Measurements from ENCODE around the gene MYL5. TPM values are rescaled to one million over a fixed set of nuclear protein-coding genes. Genes with fewer than 3 reads are reported as not detected.

The MYL5 gene
- total RNA-seq, 4 donors from 2014 or later, result 16.0 to 37.7 (median 20.1) TPM

DNA sequence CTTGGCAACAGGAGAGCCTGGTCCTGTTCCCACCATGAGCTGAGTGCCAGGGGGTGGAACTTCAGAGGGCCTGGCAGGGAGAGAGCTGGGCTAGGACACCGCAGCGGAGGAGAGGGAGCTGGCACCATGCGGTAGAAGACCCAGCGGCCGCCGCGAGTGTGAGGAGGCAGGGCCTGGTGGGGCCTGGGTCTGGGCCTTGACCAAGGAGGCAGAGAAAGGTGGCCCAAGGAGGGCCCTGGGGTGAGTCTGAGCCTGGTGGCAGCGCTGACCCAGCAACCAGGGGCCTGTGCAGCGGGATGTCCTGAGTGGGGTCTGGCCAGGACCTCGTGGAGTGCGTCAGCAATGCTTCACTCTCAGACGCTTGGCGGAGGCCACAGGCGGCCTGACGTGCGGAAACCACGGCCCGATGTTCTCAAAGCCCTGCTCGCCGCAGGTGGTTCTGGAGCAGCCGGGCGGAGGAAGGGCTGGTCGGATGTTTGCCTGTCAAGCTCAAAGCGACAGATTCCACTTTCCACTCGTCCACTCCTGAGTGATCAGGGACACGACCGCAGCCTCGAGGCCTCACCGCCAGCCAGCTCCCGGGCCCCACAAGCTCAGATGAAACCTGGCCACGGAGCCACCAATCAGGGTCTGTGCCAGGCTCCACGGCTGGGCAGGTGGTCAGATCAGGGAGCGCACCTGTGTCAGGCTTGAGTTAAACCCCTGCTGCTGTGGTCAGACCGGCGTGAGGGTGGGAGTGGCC is 21.1 kb upstream of the MYL5 start:
- TF ChIP-seq, protein P1, sequence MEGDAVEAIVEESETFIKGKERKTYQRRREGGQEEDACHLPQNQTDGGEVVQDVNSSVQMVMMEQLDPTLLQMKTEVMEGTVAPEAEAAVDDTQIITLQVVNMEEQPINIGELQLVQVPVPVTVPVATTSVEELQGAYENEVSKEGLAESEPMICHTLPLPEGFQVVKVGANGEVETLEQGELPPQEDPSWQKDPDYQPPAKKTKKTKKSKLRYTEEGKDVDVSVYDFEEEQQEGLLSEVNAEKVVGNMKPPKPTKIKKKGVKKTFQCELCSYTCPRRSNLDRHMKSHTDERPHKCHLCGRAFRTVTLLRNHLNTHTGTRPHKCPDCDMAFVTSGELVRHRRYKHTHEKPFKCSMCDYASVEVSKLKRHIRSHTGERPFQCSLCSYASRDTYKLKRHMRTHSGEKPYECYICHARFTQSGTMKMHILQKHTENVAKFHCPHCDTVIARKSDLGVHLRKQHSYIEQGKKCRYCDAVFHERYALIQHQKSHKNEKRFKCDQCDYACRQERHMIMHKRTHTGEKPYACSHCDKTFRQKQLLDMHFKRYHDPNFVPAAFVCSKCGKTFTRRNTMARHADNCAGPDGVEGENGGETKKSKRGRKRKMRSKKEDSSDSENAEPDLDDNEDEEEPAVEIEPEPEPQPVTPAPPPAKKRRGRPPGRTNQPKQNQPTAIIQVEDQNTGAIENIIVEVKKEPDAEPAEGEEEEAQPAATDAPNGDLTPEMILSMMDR (IDR thresholded peaks at IDR 0.05; ENCODE audit: low read depth), result no peak

DNA sequence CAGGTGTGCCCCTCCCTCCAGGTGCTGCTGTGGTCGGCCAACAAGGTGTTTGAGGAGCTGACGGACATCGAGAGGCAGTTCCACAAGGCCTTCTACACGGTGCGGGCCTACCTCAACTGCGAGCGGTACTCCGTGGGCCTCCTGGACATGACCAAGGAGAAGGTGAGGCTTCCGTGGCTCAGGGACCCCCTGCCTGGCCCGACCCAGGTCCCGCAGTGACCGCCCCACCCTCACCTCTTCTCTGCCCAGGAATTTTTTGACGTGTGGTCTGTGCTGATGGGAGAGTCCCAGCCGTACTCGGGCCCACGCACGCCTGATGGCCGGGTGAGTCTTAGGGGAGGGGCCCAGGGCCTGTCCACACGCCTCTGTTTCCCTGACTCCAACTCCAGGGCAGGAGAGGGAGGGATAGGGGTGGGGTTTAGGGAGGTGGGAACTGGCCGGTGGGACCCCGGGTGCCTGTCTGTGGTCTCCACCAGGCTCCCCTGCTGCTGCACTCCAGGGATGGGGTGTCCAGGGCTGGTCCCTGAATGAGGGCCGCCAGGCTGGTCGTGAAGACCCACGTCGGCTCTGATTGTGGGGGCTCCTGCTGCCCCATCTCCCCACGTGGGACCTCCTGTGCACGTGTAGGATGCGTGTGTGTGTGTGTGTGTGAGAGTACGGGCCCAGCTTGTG is 20.4 kb upstream of the MYL5 start:
- TF ChIP-seq, protein P1 (IDR thresholded peaks at IDR 0.05; ENCODE audit: low read depth), result no peak

DNA sequence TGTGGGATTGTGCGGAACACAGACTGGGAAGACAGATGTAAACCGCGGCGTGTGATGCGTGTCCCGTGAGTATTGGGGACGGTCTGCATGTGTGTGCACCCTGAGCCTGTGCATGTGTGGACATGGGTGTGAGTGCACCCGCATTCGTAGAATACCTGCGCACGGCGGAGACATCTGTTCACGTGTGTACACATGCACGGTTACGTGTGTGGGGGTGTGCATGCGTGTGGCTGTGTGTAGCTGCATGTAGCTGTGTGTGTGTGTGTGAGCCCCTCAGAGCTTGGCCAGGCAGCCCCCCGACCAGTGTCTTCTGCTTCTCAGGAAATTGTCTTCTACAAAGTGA is 19.9 kb upstream of the MYL5 start:
- TF ChIP-seq, protein P1 (IDR thresholded peaks at IDR 0.05; ENCODE audit: low read depth), result no peak

DNA sequence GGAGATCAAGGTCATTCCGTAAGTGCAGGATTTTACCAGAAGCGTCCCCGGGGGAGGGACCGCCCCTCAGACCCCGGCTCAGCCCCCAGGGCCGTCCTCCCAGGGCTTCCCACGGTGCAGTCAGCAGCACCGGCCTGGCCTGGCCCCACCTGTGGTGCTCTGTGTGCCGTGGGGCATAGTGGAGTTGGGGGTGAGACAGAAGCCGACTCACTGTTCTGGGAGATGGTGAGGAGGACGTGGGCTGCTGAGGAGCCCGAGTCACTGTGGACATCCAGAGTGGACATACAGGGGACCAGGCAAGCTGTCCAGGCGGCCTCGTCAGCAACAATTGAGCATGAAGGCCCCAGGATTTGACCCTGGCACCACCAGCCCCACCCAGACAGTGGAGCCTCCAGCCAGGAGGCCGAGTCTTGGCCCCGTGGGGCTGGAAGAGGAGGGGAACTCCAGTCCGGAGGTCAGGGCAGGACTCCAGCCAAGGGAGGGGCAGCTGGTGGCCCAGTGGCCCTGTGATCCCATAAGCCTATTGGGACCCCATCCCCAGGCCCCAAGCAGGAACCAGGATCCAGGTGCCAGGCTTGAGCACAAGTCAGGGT is 19.4 kb upstream of the MYL5 start:
- TF ChIP-seq, protein P1 (IDR thresholded peaks at IDR 0.05; ENCODE audit: low read depth), result no peak

DNA sequence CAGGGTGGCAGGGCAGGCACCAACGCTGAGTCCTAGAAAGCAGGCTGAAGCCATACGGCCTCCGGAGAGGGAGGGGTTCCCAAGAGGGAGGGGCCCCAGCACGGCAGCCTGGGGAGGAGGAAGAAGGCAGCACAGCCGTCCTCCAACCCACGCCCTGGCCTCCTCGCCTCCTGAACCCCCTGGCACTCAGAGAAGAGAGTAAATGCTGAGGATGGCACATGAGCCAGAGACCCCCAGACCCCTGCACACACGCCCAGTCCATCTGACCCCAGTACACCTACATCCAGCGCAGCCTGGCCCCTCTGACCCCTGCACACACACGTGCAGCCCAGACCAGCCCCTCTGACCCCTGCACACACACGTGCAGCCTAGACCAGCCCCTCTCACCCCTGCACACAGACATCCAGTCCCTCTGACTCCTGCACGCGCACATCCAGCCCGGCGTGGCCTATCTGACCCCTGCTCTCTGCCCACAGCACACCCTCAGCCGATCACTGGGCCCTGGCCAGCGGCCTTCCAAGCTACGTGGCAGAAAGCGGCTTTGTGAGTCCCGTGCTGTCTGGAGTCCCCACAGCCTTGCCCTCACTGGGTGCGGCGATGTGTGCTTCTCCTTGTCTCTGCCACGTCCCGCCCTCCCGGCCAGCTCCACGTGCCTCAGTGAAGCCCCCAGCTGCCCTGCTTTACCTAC is 18.7 kb upstream of the MYL5 start:
- TF ChIP-seq, protein P1 (IDR thresholded peaks at IDR 0.05; ENCODE audit: low read depth), result no peak

DNA sequence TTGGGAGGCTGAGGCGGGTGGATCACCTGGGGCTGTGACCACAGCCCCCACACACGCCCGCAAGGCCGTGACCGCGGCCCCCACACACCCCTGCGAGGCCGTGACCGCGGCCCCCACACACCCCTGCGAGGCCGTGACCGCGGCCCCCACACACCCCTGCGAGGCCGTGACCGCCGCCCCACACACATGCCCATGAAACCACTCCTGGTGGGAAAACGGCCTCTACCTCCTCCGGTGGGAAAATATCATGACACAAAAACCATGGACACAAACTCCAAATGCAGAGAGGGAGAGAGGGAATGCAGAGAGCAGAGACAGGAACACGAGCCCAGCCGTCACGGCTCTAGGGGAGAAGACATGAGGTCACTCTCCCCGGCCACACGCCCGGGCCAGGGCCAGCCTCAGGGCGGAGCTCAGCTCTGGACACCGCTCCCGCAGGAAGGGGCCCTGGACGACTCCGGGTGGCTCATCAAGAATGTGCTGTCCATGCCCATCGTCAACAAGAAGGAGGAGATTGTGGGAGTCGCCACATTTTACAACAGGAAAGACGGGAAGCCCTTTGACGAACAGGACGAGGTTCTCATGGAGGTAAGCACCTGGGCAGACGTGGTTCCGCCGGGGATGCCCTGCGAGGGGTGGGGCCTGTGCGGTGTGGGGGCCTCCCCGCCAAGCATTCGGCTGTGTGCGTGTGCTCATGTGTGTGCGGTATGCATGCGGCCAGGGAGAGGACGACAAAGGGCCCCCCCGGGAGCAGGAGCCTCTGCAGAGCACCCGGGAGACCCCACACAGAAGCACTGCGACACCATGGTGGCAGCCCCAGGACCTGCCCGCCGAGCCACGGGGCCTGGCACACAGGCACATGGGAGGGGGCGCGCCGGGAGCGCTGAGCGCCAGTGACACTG is 17.7 kb upstream of the MYL5 start:
- TF ChIP-seq, protein P1 (IDR thresholded peaks at IDR 0.05; ENCODE audit: low read depth), result no peak
